Psoas muscle (tissue), 8 donors: Measurements from ENCODE around the gene TAPBP. TPM values are rescaled to one million over a fixed set of nuclear protein-coding genes. Genes with fewer than 3 reads are reported as not detected.

Source experiments
- ATAC-seq, 4 donors: fragments of 200-7000 bp; cut with Tn5 transposase; one replicate each; pipeline ENCODE4 v1.9.1; 2020; ENCODE audit warnings: moderate library complexity in 3 of 4, mild to moderate bottlenecking in 2 of 4
- DNase-seq, 2 donors: peaks; one replicate each; pipeline ENCODE4 v3.0.0-alpha.2; 2020
- H3K27ac ChIP-seq: fragments of 200-600 bp; one replicate; pipeline ENCODE4 v1.8.0; 2022
- H3K27me3 ChIP-seq, 3 donors: fragments of 200-600 bp in 1 of 3; one replicate each; pipeline versions ENCODE4 v1.6.1 to v1.8.0; 2013 to 2022; ENCODE audit warnings: low read length in 2 of 3, mild to moderate bottlenecking in 2 of 3, moderate library complexity in 1 of 3; ENCODE audit not compliant: insufficient read depth in 3 of 3
- H3K36me3 ChIP-seq, 2 donors: fragments of 200-600 bp in 1 of 2; one replicate each; pipeline versions ENCODE4 v1.6.1 to v1.8.0; 2013 to 2022; ENCODE audit warnings: low read depth in 1 of 2, mild to moderate bottlenecking in 1 of 2, moderate library complexity in 1 of 2; ENCODE audit not compliant: insufficient read depth in 1 of 2
- H3K4me1 ChIP-seq: fragments of 200-600 bp; one replicate; pipeline ENCODE4 v1.8.0; 2022
- H3K4me3 ChIP-seq: fragments of 200-600 bp; one replicate; pipeline ENCODE4 v1.8.0; 2022; ENCODE audit warnings: mild to moderate bottlenecking
- H3K9me3 ChIP-seq: fragments of 200-600 bp; one replicate; pipeline ENCODE4 v1.8.0; 2022
- WGBS, 3 donors: extraction: QIAGEN DNeasy Blood & Tissue Kit; methylation state at CpG; one replicate each; pipeline versions ENCODE4 v1.1.6 to v1.1.7; 2013; 5-methylcytosine and 5-hydroxymethylcytosine counted together
- intact Hi-C, 2 donors: fragments of 100-400 bp; cut with DNase I; formaldehyde crosslinking; loops; one replicate each; pipeline versions ENCODE4 v1.11.0 to v1.14.2; 2022
- polyA plus RNA-seq, 3 donors: library from polyadenylated mRNA; stranded (reverse); fragments of 200-250 nt; gene quantifications; one replicate each; pipeline ENCODE4 v1.2.3, GENCODE V29; 2013
- total RNA-seq, 4 donors: library from RNA; stranded (reverse); fragmentation: NEBNext Ultra II Directional in 2 of 4; extraction: Animal tissue kit (Norgen Biotek cat#: 25700) in 2 of 4; gene quantifications; one replicate each; pipeline versions ENCODE4 v1.2.1 to v1.2.4, GENCODE V29; 2021 to 2023
- TF ChIP-seq, protein P1 (sequence below): fragments of 200-600 bp; IDR thresholded peaks from one replicate; pipeline ENCODE4 v1.8.0; 2022; ENCODE audit warnings: antibody characterized with exemption
- donor health status: healthy with polysubstance abuse.
- donor health status: DM: no; HTN: no; CAD: no; lungs with moderate emphysema.
- donor health status: Bipolar disorder and iron deficiency.
- donor health status: healthy.
- donor health status: DM: yes; HTN: yes; CAD: no.
- donor health status: DM: no; HTN: no; CAD: no.
- donor health status: DM: no; HTN: no; CAD: no.
- donor health status: DM: yes; HTN: yes; CAD: no.

The TAPBP gene
- total and polyA plus RNA-seq, 7 donors: 7.9 to 37.4 (median 24.4) TPM

DNA sequence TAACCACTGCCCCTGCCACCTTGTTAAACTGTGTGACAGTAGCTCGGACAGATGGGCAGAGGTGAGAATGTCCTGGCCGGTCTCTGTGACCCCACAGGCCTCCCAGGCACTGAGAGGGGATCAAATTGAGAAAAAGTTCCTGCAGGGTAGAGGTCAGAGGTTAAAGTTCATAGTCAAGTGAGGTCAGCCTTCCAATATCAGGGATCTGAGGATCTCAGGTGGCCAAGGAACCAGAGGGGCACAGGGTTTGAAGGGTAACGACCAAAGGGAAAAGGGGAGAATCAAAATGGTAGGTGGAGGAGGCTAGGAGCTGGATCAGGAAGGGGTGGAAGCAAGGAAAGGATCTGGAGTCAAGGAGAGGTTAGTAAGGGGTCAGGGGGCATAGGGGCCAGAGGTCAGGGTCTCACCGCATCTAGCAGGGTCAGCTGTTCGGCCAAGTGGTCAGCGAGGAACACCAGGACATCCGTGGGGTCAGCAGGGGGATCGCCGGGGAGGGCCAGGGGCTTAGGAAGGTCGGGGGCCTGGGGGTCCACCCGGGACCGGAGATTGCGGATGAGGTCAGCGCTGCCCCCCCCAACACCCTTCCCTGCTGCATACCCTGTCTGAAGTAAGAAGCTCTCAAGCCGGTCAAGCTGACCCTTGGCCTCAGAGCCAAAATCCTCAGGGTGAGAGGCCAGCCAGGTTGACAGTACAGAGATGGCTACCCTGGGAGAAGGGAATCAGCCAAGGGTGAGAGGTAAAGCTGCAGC is 18.1 kb downstream of the TAPBP start:
- H3K27ac ChIP-seq: no peak overlapping the region
- WGBS, 3 donors: 80 to 84% (median 82%) methylated on average over 10 to 15 of the region's 15 CpGs
- TF ChIP-seq, protein P1, sequence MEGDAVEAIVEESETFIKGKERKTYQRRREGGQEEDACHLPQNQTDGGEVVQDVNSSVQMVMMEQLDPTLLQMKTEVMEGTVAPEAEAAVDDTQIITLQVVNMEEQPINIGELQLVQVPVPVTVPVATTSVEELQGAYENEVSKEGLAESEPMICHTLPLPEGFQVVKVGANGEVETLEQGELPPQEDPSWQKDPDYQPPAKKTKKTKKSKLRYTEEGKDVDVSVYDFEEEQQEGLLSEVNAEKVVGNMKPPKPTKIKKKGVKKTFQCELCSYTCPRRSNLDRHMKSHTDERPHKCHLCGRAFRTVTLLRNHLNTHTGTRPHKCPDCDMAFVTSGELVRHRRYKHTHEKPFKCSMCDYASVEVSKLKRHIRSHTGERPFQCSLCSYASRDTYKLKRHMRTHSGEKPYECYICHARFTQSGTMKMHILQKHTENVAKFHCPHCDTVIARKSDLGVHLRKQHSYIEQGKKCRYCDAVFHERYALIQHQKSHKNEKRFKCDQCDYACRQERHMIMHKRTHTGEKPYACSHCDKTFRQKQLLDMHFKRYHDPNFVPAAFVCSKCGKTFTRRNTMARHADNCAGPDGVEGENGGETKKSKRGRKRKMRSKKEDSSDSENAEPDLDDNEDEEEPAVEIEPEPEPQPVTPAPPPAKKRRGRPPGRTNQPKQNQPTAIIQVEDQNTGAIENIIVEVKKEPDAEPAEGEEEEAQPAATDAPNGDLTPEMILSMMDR: no peak
- DNase-seq (no peak), ATAC-seq (no peak)
- H3K36me3 ChIP-seq: peaks cover 4 to 60% of the 10 kb centered on the region in 2 donors
- intact Hi-C loops: no loop called here
- peaks cover 17% of the 10 kb centered on the region for H3K4me1 ChIP-seq
- no peaks in the 10 kb centered on the region for H3K27me3 ChIP-seq
- no peaks in the 10 kb centered on the region for H3K9me3 ChIP-seq
- H3K4me3 ChIP-seq: no peak overlapping the region

DNA sequence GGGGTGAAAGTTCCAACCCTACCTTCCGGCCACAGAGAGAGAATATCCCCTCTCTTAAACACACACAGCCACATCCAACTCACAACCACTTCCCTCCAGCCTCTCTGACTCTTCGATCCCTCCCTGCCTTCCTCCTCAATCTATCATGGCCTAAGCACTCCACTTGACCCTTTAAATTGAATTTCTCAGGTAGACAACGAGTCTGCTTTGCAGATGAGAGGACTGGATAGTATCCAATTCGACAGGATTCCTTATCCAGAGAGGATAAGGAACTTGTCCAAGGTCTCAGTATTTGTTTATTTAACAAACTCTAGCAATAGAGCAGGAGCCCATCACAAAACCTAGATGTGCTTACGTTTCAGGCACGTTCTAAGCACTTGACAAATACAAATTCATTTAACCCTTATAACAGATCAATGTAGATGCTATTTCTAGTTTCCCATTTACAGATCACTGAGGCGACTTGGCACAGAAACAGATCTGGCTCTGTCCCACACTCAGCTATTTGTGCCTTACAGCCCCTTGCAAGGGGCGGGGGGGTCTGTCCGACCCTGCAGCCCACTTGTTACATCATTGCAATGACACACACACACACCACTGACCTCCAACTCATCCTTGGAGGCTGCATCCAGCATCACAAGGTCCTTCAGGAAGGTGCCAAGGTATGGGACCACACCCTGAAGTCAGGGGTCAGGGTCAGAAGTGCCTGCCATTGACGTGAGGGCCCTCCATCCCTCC is 19.6 kb downstream of the TAPBP start:
- H3K4me3 ChIP-seq: no peak overlapping the region
- DNase-seq: no peak
- no peak for ATAC-seq
- intact Hi-C loops: no loop called here
- peaks cover 20% of the 10 kb centered on the region for H3K4me1 ChIP-seq
- H3K27ac ChIP-seq: no peak overlapping the region
- WGBS, 3 donors: 72 to 77% (median 73%) methylated on average over 10 of the region's 10 CpGs
- peaks cover 4 to 64% of the 10 kb centered on the region in 2 donors for H3K36me3 ChIP-seq
- no peaks in the 10 kb centered on the region for H3K27me3 ChIP-seq
- H3K9me3 ChIP-seq: no peaks in the 10 kb centered on the region
- TF ChIP-seq, protein P1: no peak

DNA sequence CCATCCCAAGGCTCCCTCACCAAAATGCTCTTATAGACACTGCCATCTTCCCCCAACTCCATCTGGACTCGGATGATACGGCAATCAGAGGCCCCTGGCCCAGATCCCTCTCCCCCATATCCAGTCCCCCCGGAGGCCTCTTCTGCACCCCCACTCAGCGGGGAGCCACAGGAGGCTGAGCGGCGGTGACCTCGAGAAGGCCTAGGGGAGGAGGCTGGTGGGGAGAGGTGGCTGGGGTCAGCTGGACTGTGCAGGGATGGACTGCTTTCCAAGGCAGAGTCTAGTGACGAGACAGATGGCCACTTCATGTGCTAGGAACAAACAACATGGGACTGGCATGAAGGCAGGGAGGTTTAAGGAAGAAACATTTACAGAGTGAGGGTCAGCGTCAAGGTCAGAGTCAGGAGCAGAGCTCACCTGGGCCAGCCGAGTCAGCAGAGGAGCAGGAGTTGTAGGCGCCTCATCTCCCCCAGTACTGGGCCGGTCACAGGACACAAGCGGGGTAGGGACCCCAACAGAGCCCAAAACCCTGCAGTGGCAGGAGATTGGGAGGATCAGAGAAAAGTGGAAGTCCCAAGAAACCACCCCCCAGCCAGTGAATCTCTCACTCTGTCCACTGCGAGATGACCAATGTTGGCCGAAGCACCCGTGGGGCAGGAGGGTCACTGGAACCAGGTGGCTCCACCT is 20.7 kb downstream of the TAPBP start:
- Histone ChIP-seq H3K4me3 (no peak overlapping the region), H3K27me3 (no peaks in the 10 kb centered on the region), H3K4me1 (peaks cover 23% of the 10 kb centered on the region), H3K27ac (no peak overlapping the region), H3K9me3 (no peaks in the 10 kb centered on the region), H3K36me3 (peaks cover 4 to 65% of the 10 kb centered on the region in 2 donors)
- intact Hi-C loops: no loop called here
- TF ChIP-seq, protein P1: no peak
- 76 to 82% (median 80%) methylated on average over 16 of the region's 16 CpGs for WGBS, 3 donors
- ATAC-seq (no peak), DNase-seq (no peak)

DNA sequence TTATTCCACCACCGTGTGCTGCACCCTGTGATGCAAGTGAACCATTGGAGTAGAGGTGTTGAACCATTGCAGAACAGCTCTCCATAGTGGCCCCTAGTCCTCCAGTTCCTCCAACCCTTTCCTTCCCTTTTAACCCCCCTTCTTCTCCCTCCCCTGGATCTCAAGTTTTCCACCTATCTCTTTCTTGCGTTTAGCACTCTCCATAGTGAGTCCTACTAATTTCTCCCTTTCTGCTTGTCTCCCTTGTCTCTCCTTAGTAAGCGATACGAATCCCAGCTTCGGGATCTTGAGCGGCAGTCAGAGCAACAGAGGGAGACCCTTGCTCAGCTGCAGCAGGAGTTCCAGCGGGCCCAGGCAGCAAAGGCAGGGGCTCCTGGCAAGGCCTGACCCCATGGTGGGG is 23.4 kb downstream of the TAPBP start:
- Histone ChIP-seq H3K27me3 (no peaks in the 10 kb centered on the region), H3K4me1 (peaks cover 18% of the 10 kb centered on the region), H3K27ac (peak overlapping the region; percentile 77), H3K9me3 (no peaks in the 10 kb centered on the region), H3K36me3 (peaks cover 3 to 78% of the 10 kb centered on the region in 2 donors), H3K4me3 (peak overlapping the region; percentile 85)
- no peak for ATAC-seq
- DNase-seq: no peak
- TF ChIP-seq, protein P1: no peak
- 58 to 69% (median 65%) methylated on average over 7 of the region's 7 CpGs for WGBS, 3 donors
- intact Hi-C loops: no loop called here
